ENCODE data around the gene CKAP2L.

DNA sequence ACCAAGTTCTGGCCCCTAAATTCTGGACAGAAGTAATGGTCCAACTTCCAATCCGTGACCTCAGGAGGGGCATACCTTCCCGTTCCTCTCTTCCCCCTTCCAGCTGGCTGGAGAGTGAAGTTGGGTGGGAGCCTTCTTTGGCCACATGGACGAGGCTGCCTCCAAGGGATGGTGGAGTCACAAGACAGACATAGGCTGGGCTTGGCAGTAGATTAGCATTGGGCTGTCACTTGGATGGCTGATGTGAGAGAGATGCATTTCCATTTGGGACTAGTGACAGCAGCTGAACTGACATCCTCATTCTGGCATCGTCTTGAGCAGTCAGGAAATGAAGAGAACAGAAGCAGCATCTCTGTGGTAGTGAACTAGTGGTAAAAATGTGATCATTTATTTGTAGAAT, 31.0 kb downstream of the CKAP2L start:
- TF ChIP-seq, protein P1, sequence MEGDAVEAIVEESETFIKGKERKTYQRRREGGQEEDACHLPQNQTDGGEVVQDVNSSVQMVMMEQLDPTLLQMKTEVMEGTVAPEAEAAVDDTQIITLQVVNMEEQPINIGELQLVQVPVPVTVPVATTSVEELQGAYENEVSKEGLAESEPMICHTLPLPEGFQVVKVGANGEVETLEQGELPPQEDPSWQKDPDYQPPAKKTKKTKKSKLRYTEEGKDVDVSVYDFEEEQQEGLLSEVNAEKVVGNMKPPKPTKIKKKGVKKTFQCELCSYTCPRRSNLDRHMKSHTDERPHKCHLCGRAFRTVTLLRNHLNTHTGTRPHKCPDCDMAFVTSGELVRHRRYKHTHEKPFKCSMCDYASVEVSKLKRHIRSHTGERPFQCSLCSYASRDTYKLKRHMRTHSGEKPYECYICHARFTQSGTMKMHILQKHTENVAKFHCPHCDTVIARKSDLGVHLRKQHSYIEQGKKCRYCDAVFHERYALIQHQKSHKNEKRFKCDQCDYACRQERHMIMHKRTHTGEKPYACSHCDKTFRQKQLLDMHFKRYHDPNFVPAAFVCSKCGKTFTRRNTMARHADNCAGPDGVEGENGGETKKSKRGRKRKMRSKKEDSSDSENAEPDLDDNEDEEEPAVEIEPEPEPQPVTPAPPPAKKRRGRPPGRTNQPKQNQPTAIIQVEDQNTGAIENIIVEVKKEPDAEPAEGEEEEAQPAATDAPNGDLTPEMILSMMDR (IDR thresholded peaks at IDR 0.05) = no peak
- no peak for TF ChIP-seq POLR2A (IDR thresholded peaks at IDR 0.05)
- TF ChIP-seq EP300 (IDR thresholded peaks at IDR 0.05) = no peak
- TF ChIP-seq POLR2AphosphoS5 (IDR thresholded peaks at IDR 0.05) = no peak

Data from suprapubic skin (tissue), 4 donors.